ENCODE data around the gene ZNF774. TPM values are rescaled to one million over a fixed set of nuclear protein-coding genes. Genes with fewer than 3 reads are reported as not detected.

Gene ZNF774
- total and polyA plus RNA-seq, 10 of the 15 experiments (the other 5 are each of a cell fraction or from before 2014, with no cell fraction given), result 0.35 to 2.5 (median 1.7) TPM

GRCh38 chr15:90400759-90401314 lies 48.8 kb downstream of the ZNF774 start:
- H3K4me1 ChIP-seq (ENCODE audit: control insufficient read depth, insufficient read depth, low read length), result peaks cover 13% of the 10 kb centered on the region; the same call in 1 of the 2 replicates
- H3K27ac ChIP-seq (ENCODE audit: control insufficient read depth, insufficient read depth), result peak overlapping the region; percentile 70
- H2AFZ ChIP-seq (ENCODE audit: control insufficient read depth, low read depth, low read length), result peak overlapping the region; percentile 32; the same call in 1 of the 2 replicates
- 7% methylated on average over 7 of the region's 7 CpGs for WGBS (ENCODE audit: insufficient coverage, insufficient replicate concordance, low lambda C conversion rate, missing lambda C conversion rate)
- ATAC-seq, result peak; percentile 99
- H3K4me3 ChIP-seq, result peak overlapping the region; percentile 32; the same call in 1 of the 2 replicates
- RAD21 ChIA-PET (ENCODE audit: unreplicated experiment), result interaction anchor here (1.1 to 2.4 kb wide), 3 partner anchors 12 to 63 kb away, joined by 3 to 7 read pairs (median 6); no protein-coding TSS in a partner anchor
- 0 out of 2 replicates have a peak overlapping the region, but pooled peaks have one; percentile 30 for H3K9ac ChIP-seq (ENCODE audit: control insufficient read depth, insufficient read depth, low read length)
- H4K20me1 ChIP-seq (ENCODE audit: control insufficient read depth, insufficient read depth), result no peaks in the 10 kb centered on the region
- FAIRE-seq, result peak; percentile 74
- peak overlapping the region; percentile 75 for H3K4me2 ChIP-seq (ENCODE audit: control insufficient read depth, insufficient read depth)
- H3K9me3 ChIP-seq (replicated peaks; ENCODE audit: control insufficient read depth, insufficient read depth, low read length), result no peaks in the 10 kb centered on the region
- intact Hi-C loops (cut with micrococcal nuclease; ENCODE audit: unreplicated experiment), result no loop called here
- H3K27me3 ChIP-seq (replicated peaks in 1 of 2; ENCODE audit: control insufficient read depth in 2 of 2, insufficient read depth in 2 of 2, low read length in 1 of 2), result no peaks in the 10 kb centered on the region
- CTCF ChIA-PET, result interaction anchor here (1.0 to 1.8 kb wide), 3 partner anchors 12 to 38 kb away, joined by 3 to 6 read pairs (median 4); partner anchors contain the start of gene IQGAP1
- SMC1A ChIA-PET (ENCODE audit: uncharacterized antibody, unreplicated experiment), result interaction anchor here (0.6 to 4.5 kb wide), 11 partner anchors 11 to 94 kb away, joined by 3 to 34 read pairs (median 4); partner anchors contain the start of gene IQGAP1
- in situ Hi-C loops (cut with MboI), result no loop called here
- DNase-seq (ENCODE audit: low read depth, low spot score), result peak; percentile 62
- POLR2A ChIA-PET, result interaction anchor here (1.5 to 3.9 kb wide), 2 partner anchors 12 to 21 kb away, joined by 5 to 51 read pairs; partner anchors contain the start of gene IQGAP1
- H3K79me2 ChIP-seq (ENCODE audit: control insufficient read depth, insufficient read depth, low read length), result peaks cover 84% of the 10 kb centered on the region
- no peaks in the 10 kb centered on the region for H3K36me3 ChIP-seq (ENCODE audit: control insufficient read depth in 2 of 2, insufficient read depth in 2 of 2, low read length in 1 of 2)
- BruUV-seq (replicated peaks), result no TSS peak
- no peak for TF ChIP-seq EZH2 (IDR thresholded peaks at IDR 0.05; ENCODE audit: borderline replicate concordance, control insufficient read depth, low read depth, low read length)
- no peak for TF ChIP-seq ZBTB40 (IDR thresholded peaks at IDR 0.05; ENCODE audit: borderline replicate concordance)
- TF ChIP-seq E2F4 (IDR thresholded peaks at IDR 0.05; ENCODE audit: low read depth, low read length), result no peak
- 0 out of 2 replicates have a peak, but pooled peaks have one; percentile 47 for TF ChIP-seq CBFB (IDR thresholded peaks at IDR 0.05; ENCODE audit: low read depth)
- TF ChIP-seq ATF3 (IDR thresholded peaks at IDR 0.05; ENCODE audit: borderline replicate concordance, extremely low read depth, low read depth, low read length), result no peak
- TF ChIP-seq SKIL (IDR thresholded peaks at IDR 0.05; ENCODE audit: low read depth, poor library complexity, severe bottlenecking), result no peak
- TF ChIP-seq E4F1 (IDR thresholded peaks at IDR 0.05; ENCODE audit: borderline replicate concordance, partially characterized antibody), result peak; percentile 26
- TF ChIP-seq CBX5 (IDR thresholded peaks at IDR 0.05; ENCODE audit: low read depth), result no peak
- TF ChIP-seq YBX1 (IDR thresholded peaks at IDR 0.05), result no peak
- TF ChIP-seq RAD21 (IDR thresholded peaks at IDR 0.05; ENCODE audit: insufficient read depth, low read depth, low read length), result peak; percentile 1; the same call in 1 of the 2 replicates
- TF ChIP-seq DPF2 (IDR thresholded peaks at IDR 0.05), result peak; percentile 52; the same call in 1 of the 2 replicates
